KBM-7 (cell line): Measurements from ENCODE around the gene RPS14.
A peak's percentile ranks its signal among the peaks of the same experiment; 100 is the strongest.
"Not testable (repeated sequence)": the region's sequence is repeated elsewhere in the genome, so short reads cannot be mapped to it uniquely, and the experiment has no call there.

Source experiments
- DNase-seq: peaks from one replicate; pipeline ENCODE4 v3.0.0-alpha.2; 2015
- in situ Hi-C: fragments of 300-500 bp; cut with MboI; formaldehyde crosslinking; loops from 2 replicates; pipeline ENCODE4 v1.14.3; 2020; ENCODE audit warnings: low sequenced_read_pairs, low pct_unique_long_range_greater_than_20kb, mixed read lengths

RPS14 gene

DNA sequence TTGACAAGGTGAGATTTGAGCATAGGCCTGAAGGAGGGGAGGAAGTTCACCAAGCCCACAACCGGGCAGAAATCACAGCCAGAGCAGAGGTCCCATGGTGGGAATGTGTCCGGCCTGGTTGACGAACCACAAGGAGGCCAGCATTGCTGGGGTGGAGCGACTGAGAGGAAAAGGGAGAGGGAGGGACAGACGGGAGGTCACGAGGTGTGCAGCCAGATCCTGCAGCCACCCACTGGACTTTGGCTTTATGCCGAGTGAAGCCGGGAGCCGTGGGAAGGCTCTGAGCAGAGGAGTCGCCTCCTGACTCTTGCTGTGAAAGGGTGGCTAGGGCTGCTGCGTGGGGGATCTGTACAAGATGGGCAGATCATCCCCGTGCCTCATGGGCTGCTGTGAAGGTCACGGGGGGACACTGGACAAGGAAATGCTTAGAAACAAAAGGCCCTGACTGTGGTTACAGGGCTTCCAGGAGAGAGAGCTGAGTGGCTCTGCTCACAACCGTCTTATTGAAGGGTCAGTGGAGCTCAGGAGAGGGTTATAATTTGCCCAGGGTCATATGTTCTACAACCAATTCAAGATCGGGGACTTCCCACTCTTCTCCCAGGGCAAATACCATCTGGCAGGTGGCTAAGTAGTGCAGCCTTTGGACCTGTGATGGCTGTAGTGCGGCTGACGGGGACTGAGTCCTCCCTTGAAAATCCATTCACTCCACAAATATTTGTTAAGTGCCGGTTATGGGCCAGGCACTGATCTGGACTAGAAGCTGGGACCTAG, 21.2 kb downstream of the RPS14 start:
- DNase-seq, result no peak
- in situ Hi-C loops, result no loop called here

- in situ Hi-C loops, DNase-seq: not testable (repeated sequence)
These were observed 23.4 kb downstream of the RPS14 start for GRCh38 chr5:150426165-150426564.

DNA sequence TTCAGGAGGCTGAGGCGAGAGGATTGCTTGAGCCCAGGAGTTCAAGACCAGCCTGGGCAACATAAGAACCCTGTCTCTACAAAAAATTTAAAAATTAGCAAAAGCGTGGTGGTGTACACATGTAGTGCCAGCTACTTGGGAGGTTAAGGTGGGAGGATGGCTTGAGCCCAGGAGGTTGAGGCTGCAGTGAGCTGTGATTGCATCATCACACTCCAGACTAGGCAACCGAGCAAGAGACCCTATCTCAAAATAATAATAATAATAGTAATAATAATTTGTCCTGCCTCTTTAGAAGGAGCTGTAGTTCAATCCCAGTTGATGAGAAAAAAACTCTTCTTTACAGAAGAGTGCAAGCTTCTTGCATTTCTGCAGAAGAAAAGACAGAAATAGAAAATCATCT, 26.8 kb downstream of the RPS14 start:
- no peak for DNase-seq
- in situ Hi-C loops, result no loop called here

DNA sequence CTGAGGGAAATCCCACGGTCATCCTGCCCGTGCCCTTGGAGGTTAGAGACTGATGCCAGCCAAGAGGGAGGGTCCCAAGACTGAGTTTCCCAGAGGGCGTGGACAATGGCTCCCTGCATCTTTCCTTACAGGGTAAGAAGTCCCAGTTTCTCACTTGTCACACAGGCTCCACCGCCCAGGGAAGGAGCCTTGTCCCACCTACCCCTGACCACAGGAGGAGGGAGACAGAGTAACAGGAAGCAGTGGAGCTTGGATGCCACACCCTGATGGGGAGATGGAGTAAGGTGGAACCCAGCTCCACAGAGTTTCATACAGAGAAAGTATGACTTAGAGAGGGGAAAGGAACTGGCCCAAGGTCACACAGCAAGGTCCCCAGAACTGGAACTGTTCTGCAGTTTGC, 27.5 kb downstream of the RPS14 start:
- in situ Hi-C loops, result no loop called here
- no peak for DNase-seq

GRCh38 chr5:150419630-150420270, 29.8 kb downstream of the RPS14 start:
- in situ Hi-C loops, result no loop called here

DNA sequence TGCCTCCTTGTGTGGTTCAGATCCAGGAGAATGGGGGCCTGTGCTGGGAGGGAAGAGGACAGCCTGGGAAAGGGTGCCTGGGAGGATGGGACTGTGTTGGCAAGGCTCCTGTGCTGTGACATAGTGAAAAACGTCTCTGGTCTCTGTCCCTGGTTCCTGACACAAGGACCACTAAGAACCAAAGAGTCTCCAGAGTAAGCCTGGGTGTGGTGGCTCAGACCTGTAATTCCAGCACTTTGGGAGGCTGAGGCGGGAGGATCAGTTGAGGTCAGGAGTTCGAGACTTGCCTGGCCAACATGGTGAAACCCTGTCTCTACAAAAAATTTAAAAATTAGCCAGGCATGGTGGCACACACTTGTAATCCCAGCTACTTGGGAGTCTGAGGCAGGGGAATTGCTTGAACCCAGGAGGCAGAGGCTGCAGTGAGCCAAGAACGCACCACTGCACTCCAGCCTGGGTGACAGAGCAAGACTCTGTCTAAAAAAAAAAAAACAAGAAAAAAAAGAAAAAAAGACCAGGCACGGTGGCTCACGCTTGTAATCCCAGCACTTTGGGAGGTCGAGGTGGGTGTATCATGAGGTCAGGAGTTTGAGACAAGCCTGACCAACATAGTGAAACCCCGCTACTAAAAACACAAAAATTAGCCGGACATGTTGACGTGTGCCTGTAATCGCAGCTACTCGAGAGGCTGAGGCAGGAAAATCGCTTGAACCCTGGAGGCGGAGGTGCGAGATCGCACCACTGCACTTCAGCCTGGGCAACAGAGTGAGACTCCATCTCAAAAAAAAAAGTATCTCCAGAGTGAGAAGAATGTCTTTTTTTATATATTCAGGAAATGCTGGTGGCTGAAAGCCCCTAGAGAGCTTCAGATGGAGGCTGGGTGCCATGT, 35.4 kb downstream of the RPS14 start:
- DNase-seq, in situ Hi-C loops: not testable (repeated sequence)

More at GRCh38 chr5:150419630-150420270, 29.8 kb downstream of the RPS14 start:
- DNase-seq, result peak; percentile 62

- in situ Hi-C loops, result no loop called here
- DNase-seq, result no peak
These were observed 36.2 kb downstream of the RPS14 start for GRCh38 chr5:150413176-150413901.

GRCh38 chr5:150412319-150413175, 37.0 kb downstream of the RPS14 start, which contains the start of gene CD74:
Gene CD74 (minus strand): TSS chr5:150412910. CDS start chr5:150412749, 161 bp downstream.
- DNase-seq, result peak; percentile 96
- in situ Hi-C loops, result no loop called here

DNA sequence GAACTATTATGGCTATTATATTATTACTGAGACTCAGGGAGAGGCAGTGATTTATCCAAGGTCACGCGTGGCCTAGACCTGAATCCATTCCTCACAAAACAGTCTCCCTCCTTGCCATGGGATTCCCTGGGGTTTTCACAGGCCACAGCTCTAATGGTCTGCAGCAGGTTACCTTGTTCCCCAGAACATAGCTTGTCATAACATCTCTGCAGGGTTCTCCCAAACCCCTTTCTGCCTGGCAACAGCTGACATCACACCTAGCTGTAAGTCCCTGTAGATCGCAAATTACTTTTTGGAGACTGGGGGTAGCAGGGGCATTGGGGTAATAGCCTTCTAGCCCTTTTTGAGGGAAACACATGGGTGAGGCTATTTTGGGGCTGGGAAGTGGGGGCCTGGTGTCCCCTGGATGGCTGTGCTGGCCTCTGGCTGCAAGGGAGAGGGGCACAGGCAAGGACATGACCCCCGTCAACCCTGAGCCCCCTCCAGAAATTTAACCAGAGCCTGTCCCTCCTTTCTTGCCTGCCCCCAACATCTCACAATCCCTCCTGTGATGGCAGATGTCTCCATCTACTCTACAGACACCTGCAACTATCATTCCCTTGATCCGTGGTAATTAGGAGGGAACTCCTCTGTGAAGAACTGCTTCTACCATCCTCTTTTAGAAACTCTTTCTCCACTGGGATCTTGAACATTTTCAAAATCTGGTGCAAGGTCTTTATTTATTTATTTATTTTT, 38.1 kb downstream of the RPS14 start:
- in situ Hi-C loops, result no loop called here
- peak; percentile 61 for DNase-seq

DNA sequence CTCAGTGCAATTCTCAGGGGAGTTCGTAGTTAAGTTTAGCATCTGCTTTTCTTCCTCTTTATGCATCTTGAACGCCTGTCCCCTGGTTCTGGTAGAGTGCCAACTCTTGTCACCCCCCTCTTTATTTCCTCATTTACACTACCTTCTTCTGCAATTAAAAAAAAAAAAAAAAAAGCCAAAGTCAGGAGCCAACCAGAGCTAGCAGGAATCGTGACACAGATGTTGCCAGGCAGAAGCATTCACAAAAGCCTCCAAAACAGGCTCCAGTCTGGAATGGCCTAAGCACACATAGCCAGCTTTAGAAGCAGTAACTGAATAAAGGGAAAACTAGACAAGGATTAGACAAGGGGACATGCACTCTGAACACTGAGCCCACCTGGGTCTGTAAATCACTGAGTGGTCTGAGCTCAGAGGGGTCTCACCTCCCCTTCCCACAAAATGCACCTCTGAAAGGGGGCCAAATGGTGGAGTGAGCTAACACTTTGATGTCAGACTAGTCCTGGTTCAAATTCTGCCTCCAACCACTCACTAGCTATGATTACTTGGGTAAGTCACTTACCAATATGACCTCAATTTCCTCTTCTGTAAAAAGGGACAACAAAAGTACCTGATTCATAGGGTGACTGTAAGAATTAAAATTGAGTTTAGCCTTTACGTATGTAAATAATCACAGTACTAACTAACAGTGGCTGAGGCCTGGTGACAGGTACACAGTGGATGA, 38.9 kb downstream of the RPS14 start:
- DNase-seq, result peak; percentile 100
- in situ Hi-C loops, result no loop called here

DNA sequence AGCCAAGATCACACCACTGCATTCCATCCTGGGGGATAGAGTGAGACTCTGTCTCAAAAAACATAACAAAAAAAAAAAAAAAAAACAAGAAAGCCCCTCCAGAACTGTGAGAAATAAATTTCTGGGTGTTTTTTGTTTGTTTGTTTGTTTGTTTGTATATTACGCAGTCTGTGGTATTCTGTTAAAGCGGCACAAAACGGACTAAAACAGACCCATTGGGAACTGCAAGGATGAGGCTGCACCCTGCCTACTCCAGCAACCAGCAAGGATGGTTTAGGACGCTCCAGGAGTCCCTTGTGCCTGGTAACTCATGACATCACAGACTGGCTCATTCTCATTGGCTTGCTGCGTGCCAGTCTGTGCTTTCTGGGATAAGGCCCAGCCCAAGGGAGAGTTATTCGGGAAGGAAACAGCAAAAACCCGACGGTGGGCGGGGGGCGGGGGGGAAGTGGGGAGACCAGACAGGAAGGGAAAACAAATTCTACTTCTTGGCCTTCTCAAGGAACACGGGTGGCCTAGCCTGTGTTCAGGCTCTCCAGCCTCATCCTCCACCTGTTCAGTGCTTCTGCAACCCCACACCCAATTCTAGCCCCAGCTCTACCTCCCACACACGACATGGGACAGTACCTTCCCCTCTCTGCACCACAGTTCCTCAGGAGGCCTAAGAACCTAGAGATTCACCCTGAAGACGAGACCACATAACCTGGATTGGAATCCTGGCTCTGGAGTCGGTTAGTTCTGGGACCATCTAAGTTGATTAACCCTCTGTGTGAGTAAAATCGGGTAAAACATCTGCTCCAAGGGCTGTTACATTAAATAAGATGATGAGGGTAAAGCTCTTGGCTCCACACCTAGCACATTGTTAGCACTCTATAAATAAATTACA, 39.7 kb downstream of the RPS14 start:
- DNase-seq, result peak; percentile 91
- in situ Hi-C loops, result no loop called here

DNA sequence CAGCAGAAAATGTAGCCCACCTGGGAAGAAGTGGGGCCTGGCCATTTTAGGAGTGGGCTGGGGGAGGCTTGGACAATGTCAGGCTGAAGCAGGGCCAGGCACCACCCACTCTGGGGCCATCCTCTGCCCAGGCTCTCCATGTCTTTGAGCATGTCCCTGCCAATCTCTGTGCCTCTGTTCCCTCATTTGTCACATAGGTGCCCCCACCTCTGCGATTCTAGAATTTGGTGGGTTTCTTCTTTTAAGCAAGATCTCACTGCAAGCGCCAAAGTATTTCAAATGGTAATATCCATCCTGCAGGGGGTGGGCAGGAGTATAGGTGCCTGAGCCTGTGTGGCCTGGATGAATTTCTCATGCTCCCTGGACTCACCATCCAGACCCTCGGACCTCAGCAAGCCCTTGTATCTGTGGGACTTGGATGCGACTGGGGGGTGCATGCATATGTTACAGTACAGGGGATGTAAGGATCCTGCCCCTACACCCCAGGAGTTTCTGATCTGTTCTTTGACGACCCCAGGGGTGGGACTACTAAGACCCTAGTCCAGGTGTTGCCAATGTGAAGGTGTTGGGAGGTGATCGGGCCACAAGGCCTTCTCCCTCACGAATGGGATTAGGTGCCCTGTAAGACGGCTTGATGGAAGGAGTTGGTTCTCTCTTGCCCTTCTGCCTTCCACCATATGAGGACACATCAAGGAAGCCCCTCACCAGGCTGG, 41.2 kb downstream of the RPS14 start:
- no peak for DNase-seq
- in situ Hi-C loops, result no loop called here

- in situ Hi-C loops, result no loop called here
These were observed 42.3 kb downstream of the RPS14 start for GRCh38 chr5:150407096-150407720.

GRCh38 chr5:150406723-150407095, 42.8 kb downstream of the RPS14 start:
- in situ Hi-C loops, result no loop called here
- no peak for DNase-seq

More at GRCh38 chr5:150407096-150407720, 42.3 kb downstream of the RPS14 start:
- no peak for DNase-seq

GRCh38 chr5:150406103-150406722, 43.3 kb downstream of the RPS14 start:
- no peak for DNase-seq
- in situ Hi-C loops, result no loop called here
